HG03103 (cell line): ENCODE measurements around the gene ROM1.
"Not testable (repeated sequence)": the region's sequence is repeated elsewhere in the genome, so short reads cannot be mapped to it uniquely, and the experiment has no call there.

Source experiments
- ATAC-seq: cut with Tn5 transposase; IDR thresholded peaks from one replicate; pipeline ENCODE4 v1.9.1; 2021; ENCODE audit warnings: low read depth; ENCODE audit not compliant: unreplicated experiment

Gene ROM1

DNA sequence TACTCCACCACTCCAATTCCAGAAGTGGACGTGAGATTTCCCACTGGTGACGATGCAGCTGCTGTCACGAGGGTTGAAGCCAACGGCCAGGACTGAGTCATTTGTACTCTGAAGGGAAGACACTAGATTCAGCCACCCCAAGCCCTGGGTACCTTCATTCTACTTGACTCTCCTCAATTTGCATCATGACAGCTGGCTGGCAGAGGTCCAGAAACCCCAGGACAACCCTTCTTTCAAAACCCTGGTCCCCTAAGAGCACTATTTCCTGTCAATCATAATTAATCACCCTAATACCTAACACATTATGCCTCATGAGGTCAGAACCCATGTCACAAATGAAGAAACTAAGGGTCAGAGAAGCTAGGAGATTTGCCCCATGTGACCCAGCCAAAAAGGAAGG is 5.3 kb upstream of the ROM1 start:
- no peak for ATAC-seq

GRCh38 chr11:62608776-62609175 is 4.3 kb upstream of the ROM1 start:
- ATAC-seq = no peak

DNA sequence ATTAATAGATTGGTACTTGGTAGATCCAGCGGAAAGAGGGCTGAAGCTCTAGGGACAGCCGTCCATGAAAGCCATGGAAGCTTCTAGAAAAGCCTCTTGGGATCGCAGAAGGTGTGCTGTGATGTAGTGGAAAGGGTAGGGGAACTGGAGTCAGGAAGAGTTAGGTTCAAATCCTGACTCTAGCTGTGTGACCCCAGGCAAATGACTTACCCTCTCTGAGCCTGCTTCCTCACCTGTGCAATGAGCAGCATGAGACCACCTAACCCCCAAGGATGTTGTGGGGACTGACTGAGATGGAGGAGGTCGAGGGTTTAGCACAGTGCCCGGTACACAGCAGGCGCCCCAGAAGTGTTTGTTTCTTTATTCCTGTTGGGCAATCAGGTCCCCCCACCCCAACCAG is 2.7 kb upstream of the ROM1 start:
- no peak for ATAC-seq

DNA sequence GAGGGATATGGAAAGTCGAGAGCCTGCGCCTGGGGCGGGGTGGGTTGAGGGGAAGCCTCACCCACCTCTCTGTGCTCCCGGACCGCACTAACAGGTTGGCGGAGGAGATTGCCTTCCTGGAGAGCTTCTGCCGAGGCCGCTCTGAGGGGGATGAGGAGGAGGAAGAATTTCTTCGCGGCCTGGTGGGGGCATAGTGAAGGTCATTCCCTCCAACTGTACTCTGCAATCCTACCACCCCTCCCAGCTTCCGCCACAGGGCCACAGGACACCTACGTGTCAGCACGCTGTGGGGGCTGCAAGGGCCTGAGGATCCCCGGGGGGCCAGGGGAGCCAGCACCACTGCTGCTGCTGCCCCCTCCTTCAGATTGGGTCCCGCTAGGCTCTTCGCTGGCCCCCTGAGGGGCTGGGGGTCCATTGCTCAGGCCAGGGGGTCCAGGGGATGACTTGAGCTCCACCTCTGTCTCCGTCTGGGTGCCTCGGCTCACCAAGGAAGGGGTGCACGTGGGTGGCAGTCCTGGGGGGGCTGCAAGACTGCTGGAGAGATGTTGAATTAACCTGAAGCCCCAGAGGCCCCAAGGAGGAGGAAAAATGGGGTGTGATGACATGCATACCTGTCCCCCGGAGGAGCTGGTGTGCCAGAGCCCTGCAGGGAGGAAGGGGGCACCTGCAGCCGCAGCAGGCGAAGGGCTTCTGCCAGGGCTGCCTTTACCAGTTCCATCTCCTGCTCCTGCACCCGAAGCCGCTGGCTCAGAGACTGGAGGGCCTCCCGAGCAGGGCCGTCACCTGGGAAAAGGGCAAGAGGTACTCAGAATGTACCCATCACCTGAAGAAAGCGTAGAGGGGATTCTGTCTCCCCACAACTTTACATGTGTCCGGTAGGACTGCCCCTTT is 2.0 kb upstream of the ROM1 start:
- no peak for ATAC-seq

DNA sequence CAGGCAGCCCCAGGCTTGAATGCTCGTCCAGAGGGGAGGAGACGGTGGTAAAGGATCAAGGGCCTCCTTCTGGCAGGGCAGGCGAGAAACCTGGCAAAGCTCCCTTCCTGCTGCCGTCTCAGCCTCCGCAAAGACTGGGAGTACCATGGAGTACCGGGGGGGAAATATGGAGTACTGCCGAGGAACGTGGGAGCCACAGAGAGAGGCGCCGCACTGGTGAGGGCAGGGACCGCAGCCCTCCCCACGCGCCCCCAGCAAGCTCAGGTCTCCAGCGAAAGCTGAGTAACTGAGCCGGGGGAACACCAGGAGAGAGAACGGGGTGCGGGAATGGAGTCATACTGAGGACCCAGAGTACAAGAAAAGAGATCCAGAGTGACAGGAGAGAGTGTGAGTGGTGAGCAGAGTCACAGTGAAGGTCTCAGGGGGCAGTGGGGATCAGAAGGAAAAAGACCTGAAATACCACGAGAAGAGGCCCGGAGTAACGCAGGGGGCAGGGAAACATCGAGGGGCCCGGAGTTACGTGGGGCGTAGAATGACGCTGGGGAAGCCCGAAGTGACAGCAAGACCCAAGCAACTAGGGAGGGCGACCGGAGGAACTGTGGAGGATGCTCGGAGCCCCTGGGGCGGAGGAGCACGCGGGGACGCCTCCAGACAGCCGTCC is 1.2 kb upstream of the ROM1 start:
- ATAC-seq = peak; percentile 4

DNA sequence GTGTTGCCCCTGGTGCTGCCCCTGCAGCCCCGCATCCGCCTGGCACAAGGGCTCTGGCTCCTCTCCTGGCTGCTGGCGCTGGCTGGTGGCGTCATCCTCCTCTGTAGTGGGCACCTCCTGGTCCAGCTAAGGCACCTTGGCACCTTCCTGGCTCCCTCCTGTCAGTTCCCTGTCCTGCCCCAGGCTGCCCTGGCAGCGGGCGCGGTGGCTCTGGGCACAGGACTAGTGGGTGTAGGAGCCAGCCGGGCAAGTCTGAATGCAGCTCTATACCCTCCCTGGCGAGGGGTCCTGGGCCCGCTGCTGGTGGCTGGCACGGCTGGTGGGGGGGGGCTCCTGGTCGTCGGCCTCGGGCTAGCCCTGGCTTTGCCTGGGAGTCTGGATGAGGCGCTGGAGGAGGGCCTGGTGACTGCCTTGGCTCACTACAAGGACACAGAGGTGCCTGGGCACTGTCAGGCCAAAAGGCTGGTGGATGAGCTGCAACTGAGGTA is 278 bp downstream of the ROM1 start:
- no peak for ATAC-seq

DNA sequence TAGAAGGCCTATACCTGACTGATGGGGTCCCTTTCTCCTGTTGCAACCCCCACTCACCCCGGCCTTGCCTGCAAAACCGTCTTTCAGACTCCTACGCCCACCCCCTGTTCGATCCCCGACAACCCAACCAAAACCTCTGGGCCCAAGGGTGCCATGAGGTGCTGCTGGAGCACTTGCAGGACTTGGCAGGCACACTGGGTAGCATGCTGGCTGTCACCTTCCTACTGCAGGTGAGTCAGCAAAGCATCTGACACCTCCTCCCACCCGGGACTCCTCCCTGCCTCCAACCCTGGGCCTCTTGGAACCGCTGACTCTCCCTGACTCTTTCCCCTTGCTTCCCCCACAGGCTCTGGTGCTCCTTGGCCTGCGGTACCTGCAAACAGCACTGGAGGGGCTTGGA is 1.2 kb downstream of the ROM1 start:
- ATAC-seq = no peak

DNA sequence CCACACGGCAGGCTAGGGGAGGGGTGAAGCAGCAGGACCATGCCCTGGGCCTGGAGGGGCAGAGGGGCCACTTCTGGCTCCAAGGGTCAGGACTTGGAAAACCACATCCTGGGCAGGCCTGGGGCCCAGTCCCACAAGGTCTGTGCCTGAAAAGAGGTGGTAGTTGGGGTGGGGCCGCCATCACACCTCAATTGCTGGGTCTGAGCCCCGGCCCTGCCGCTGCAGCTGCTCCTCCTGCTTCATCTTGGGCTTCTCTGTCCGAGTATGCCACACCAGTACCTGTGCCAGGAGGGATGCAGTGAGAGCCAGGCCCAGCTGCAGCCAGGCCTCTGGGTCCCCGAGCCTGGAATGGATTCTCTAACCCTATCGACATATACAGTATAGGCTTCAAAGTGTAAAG is 2.5 kb downstream of the ROM1 start:
- no peak for ATAC-seq

- ATAC-seq = not testable (repeated sequence)
Measured at GRCh38 chr11:62616957-62617356, 3.9 kb downstream of the ROM1 start.

GRCh38 chr11:62621027-62621566 is 8.0 kb downstream of the ROM1 start:
- ATAC-seq = no peak

GRCh38 chr11:62621567-62622470 is 8.8 kb downstream of the ROM1 start, which contains the start of gene B3GAT3:
Gene B3GAT3 (minus strand): TSS chr11:62621986. CDS start chr11:62621947, 39 bp downstream.
- ATAC-seq = peak; percentile 89

GRCh38 chr11:62622476-62623089 is 9.5 kb downstream of the ROM1 start:
- no peak for ATAC-seq

GRCh38 chr11:62627713-62628112 is 14.7 kb downstream of the ROM1 start:
- no peak for ATAC-seq

DNA sequence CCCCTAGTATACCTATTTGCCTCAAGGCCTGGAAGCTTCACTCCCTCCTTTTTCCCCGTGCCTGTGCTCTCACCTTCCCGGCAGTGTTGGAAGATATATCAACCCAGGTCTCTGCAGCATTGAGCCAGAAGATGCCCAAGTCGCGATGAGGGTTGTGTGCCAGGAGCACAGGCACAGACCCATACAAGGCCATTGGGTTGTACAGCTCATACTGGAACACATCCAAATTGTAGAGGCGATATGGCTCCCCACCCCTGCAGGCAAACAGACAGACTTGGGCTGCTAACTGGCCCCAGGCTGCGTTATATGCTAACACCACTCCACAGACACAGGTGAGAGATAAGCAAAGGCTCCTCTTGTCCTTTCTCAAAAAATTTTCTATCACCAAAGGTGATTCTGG is 19.4 kb downstream of the ROM1 start:
- no peak for ATAC-seq

DNA sequence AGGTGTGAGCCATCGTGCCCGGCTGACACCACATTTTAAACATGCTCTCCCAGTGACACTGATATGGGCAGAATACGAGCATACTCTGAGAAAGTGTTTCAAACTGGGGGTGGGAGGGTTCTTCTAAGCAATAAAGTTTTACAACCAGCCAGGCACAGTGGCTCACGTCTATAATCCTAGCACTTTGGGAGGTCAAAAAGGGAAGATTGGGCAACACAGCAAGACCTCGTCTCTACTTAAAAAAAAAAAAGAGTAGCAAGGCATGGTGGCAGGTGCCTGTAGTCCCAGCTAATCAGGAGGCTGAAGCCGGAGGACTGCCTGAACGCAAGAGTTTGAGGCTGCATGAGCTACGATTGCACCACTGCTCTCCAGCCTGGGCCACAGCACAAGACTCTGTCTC is 31.2 kb downstream of the ROM1 start:
- no peak for ATAC-seq

DNA sequence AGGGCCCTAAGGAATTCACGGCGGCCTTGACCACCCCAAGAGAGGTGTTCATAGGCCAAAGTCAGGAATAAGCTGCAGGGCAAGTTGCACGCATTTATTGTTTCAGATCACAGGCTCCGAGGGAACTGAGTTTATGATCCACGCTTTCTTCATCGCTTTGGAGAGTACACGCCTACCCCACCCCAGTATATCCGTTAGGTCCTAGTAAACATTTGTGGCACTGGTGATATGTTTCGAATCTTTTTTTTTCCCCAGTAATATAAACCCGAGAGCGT is 32.6 kb downstream of the ROM1 start:
- no peak for ATAC-seq

GRCh38 chr11:62645946-62646824 is 33.1 kb downstream of the ROM1 start, which contains the start of gene GANAB:
Gene GANAB (minus strand): TSS chr11:62646613. CDS start chr11:62646599, 14 bp downstream.
- peak; percentile 91 for ATAC-seq

GRCh38 chr11:62646825-62647608 is 34.0 kb downstream of the ROM1 start:
- ATAC-seq = no peak
